ENCODE measurements around the gene FYCO1.
A peak's percentile ranks its signal among the peaks of the same experiment; 100 is the strongest.

FYCO1 gene

GRCh38 chr3:45983770-45984169, 11.9 kb downstream of the FYCO1 start:
- no peak for DNase-seq

GRCh38 chr3:45981346-45982074, 14.1 kb downstream of the FYCO1 start:
- no peak for DNase-seq

- DNase-seq = no peak
Measured at GRCh38 chr3:45980819-45981218, 14.8 kb downstream of the FYCO1 start.

GRCh38 chr3:45980229-45980813, 15.3 kb downstream of the FYCO1 start:
- DNase-seq = peak in 1 of 5 experiments; percentile 42

- DNase-seq = no peak
Measured at GRCh38 chr3:45979378-45979777, 16.2 kb downstream of the FYCO1 start.

- DNase-seq = peak in 2 of 5 experiments; percentile 58 to 91
Measured at GRCh38 chr3:45978006-45978761, 17.4 kb downstream of the FYCO1 start.

- DNase-seq = peak in 2 of 5 experiments; percentile 74 to 81
Measured at GRCh38 chr3:45976191-45977091, 19.2 kb downstream of the FYCO1 start.

GRCh38 chr3:45975686-45976085, 19.9 kb downstream of the FYCO1 start:
- DNase-seq = peak in 1 of 5 experiments; percentile 58

- DNase-seq = no peak
Measured at GRCh38 chr3:45974686-45975085, 20.9 kb downstream of the FYCO1 start.

GRCh38 chr3:45972534-45973402, 22.9 kb downstream of the FYCO1 start:
- DNase-seq = no peak

- DNase-seq = no peak
Measured at GRCh38 chr3:45969953-45970352, 25.7 kb downstream of the FYCO1 start.

GRCh38 chr3:45969116-45969515, 26.5 kb downstream of the FYCO1 start:
- no peak for DNase-seq

- DNase-seq = no peak
Measured at GRCh38 chr3:45968706-45969105, 26.9 kb downstream of the FYCO1 start.

- DNase-seq = no peak
Measured at GRCh38 chr3:45968149-45968548, 27.5 kb downstream of the FYCO1 start.

GRCh38 chr3:45967724-45968123, 27.9 kb downstream of the FYCO1 start:
- DNase-seq = no peak

GRCh38 chr3:45966950-45967640, 28.5 kb downstream of the FYCO1 start:
- no peak for DNase-seq

GRCh38 chr3:45966371-45966791, 29.2 kb downstream of the FYCO1 start:
- no peak for DNase-seq

- peak in 2 of 5 experiments; percentile 45 to 54 for DNase-seq
Measured at GRCh38 chr3:45965653-45966052, 30.0 kb downstream of the FYCO1 start.

- DNase-seq = peak in 2 of 5 experiments; percentile 34 to 51
Measured at GRCh38 chr3:45965253-45965652, 30.4 kb downstream of the FYCO1 start.

- peak in 3 of 5 experiments; percentile 19 to 86 (median 41) for DNase-seq
Measured at GRCh38 chr3:45964139-45964538, 31.5 kb downstream of the FYCO1 start.

- peak in 2 of 5 experiments; percentile 24 to 48 for DNase-seq
Measured at GRCh38 chr3:45962033-45962432, 33.6 kb downstream of the FYCO1 start.
